HG02981 (cell line): ENCODE measurements around the gene HSPBP1.
"Not testable (repeated sequence)": the region's sequence is repeated elsewhere in the genome, so short reads cannot be mapped to it uniquely, and the experiment has no call there.

Experiments
- ATAC-seq: cut with Tn5 transposase; IDR thresholded peaks from one replicate; pipeline ENCODE4 v1.9.1; 2021; ENCODE audit warnings: mild to moderate bottlenecking, moderate library complexity; ENCODE audit not compliant: unreplicated experiment

The HSPBP1 gene

GRCh38 chr19:55241143-55241934, 38.6 kb downstream of the HSPBP1 start:
- ATAC-seq: no peak

GRCh38 chr19:55240713-55241020, 39.2 kb downstream of the HSPBP1 start:
- ATAC-seq: no peak

- no peak for ATAC-seq
Observed at GRCh38 chr19:55239004-55239403, 40.9 kb downstream of the HSPBP1 start.

- ATAC-seq: no peak
Observed at GRCh38 chr19:55238030-55238429, 41.9 kb downstream of the HSPBP1 start.

- ATAC-seq: no peak
Observed at GRCh38 chr19:55232986-55233385, 46.9 kb downstream of the HSPBP1 start.

- ATAC-seq: no peak
Observed at GRCh38 chr19:55232286-55232602, 47.7 kb downstream of the HSPBP1 start.

- ATAC-seq: no peak
Observed at GRCh38 chr19:55231391-55232285, 48.3 kb downstream of the HSPBP1 start.

GRCh38 chr19:55230780-55231179, 49.1 kb downstream of the HSPBP1 start:
- no peak for ATAC-seq

- ATAC-seq: no peak
Observed at GRCh38 chr19:55230329-55230728, 49.6 kb downstream of the HSPBP1 start.

- ATAC-seq: no peak
Observed at GRCh38 chr19:55229789-55230182, 50.1 kb downstream of the HSPBP1 start.

GRCh38 chr19:55229145-55229788, 50.6 kb downstream of the HSPBP1 start:
- ATAC-seq: no peak

- no peak for ATAC-seq
Observed at GRCh38 chr19:55228403-55229031, 51.4 kb downstream of the HSPBP1 start, which contains the start of gene TMEM86B. TSS of gene TMEM86B (minus strand) at chr19:55228763. CDS start at chr19:55228741, 22 bp downstream.

- no peak for ATAC-seq
Observed at GRCh38 chr19:55228015-55228391, 51.9 kb downstream of the HSPBP1 start.

GRCh38 chr19:55227241-55228014, 52.5 kb downstream of the HSPBP1 start:
- no peak for ATAC-seq

GRCh38 chr19:55226788-55227187, 53.1 kb downstream of the HSPBP1 start:
- ATAC-seq: no peak

GRCh38 chr19:55226273-55226672, 53.6 kb downstream of the HSPBP1 start:
- ATAC-seq: no peak

- ATAC-seq: no peak
Observed at GRCh38 chr19:55225415-55225958, 54.4 kb downstream of the HSPBP1 start.

- ATAC-seq: not testable (repeated sequence)
Observed at GRCh38 chr19:55224679-55225414, 55.1 kb downstream of the HSPBP1 start.

- ATAC-seq: no peak
Observed at GRCh38 chr19:55224038-55224665, 55.8 kb downstream of the HSPBP1 start.
